Measurements from ENCODE around the gene COL9A3. TPM values are rescaled to one million over a fixed set of nuclear protein-coding genes. Genes with fewer than 3 reads are reported as not detected.
A peak's percentile ranks its signal among the peaks of the same experiment; 100 is the strongest.

COL9A3 gene
- total RNA-seq, 4 donors from 2014 or later = 2.2 to 2.3 TPM; not detected in 2

- H3K4me1 ChIP-seq = peaks cover 3 to 40% (median 22%) of the 10 kb centered on the region in 3 donors
- peaks cover 0 to 91% (median 2%) of the 10 kb centered on the region in 4 donors for H3K27me3 ChIP-seq
- no peaks in the 10 kb centered on the region for H3K9me3 ChIP-seq
- peak overlapping the region in 1 of 4 donors; percentile 8 for H3K4me3 ChIP-seq
- intact Hi-C loops (cut with DNase I) = no loop called here
- no peaks in the 10 kb centered on the region for H3K36me3 ChIP-seq
- TF ChIP-seq, protein P1, sequence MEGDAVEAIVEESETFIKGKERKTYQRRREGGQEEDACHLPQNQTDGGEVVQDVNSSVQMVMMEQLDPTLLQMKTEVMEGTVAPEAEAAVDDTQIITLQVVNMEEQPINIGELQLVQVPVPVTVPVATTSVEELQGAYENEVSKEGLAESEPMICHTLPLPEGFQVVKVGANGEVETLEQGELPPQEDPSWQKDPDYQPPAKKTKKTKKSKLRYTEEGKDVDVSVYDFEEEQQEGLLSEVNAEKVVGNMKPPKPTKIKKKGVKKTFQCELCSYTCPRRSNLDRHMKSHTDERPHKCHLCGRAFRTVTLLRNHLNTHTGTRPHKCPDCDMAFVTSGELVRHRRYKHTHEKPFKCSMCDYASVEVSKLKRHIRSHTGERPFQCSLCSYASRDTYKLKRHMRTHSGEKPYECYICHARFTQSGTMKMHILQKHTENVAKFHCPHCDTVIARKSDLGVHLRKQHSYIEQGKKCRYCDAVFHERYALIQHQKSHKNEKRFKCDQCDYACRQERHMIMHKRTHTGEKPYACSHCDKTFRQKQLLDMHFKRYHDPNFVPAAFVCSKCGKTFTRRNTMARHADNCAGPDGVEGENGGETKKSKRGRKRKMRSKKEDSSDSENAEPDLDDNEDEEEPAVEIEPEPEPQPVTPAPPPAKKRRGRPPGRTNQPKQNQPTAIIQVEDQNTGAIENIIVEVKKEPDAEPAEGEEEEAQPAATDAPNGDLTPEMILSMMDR (IDR thresholded peaks at IDR 0.05) = no peak
- no peak for TF ChIP-seq POLR2A (IDR thresholded peaks at IDR 0.05)
- no peak for DNase-seq
- peak overlapping the region in 3 of 4 donors; percentile 24 to 32 (median 25) for H3K27ac ChIP-seq
- 85 to 91% methylated on average over 6 to 7 of the region's 24 CpGs for WGBS, 2 donors
Observed at GRCh38 chr20:62776035-62776691, 40.7 kb upstream of the COL9A3 start.

- Histone ChIP-seq H3K36me3 (no peaks in the 10 kb centered on the region), H3K4me3 (peak overlapping the region in 1 of 4 donors; percentile 8), H3K9me3 (no peaks in the 10 kb centered on the region), H3K27ac (peak overlapping the region in 3 of 4 donors; percentile 24 to 32 (median 25)), H3K4me1 (peaks cover 3 to 40% (median 22%) of the 10 kb centered on the region in 3 donors), H3K27me3 (peaks cover 0 to 89% (median 2%) of the 10 kb centered on the region in 4 donors)
- intact Hi-C loops (cut with DNase I) = no loop called here
- TF ChIP-seq, protein P1 (IDR thresholded peaks at IDR 0.05) = no peak
- no peak for TF ChIP-seq POLR2A (IDR thresholded peaks at IDR 0.05)
- 52 to 57% methylated on average over 12 to 13 of the region's 14 CpGs for WGBS, 2 donors
- no peak for DNase-seq
Observed at GRCh38 chr20:62776692-62777527, 39.9 kb upstream of the COL9A3 start.

GRCh38 chr20:62777528-62777830 lies 39.4 kb upstream of the COL9A3 start:
- Histone ChIP-seq H3K27me3 (peaks cover 0 to 89% (median 2%) of the 10 kb centered on the region in 4 donors), H3K36me3 (no peaks in the 10 kb centered on the region), H3K4me1 (peaks cover 3 to 35% (median 22%) of the 10 kb centered on the region in 3 donors), H3K27ac (no peak overlapping the region), H3K9me3 (no peaks in the 10 kb centered on the region), H3K4me3 (no peak overlapping the region)
- intact Hi-C loops (cut with DNase I) = no loop called here
- no peak for DNase-seq
- 92 to 100% methylated on average over 1 to 7 of the region's 8 CpGs for WGBS, 2 donors
- TF ChIP-seq POLR2A (IDR thresholded peaks at IDR 0.05) = no peak
- TF ChIP-seq, protein P1 (IDR thresholded peaks at IDR 0.05) = no peak

- peaks cover 3 to 29% (median 17%) of the 10 kb centered on the region in 3 donors for H3K4me1 ChIP-seq
- intact Hi-C loops (cut with DNase I) = no loop called here
- WGBS, 2 donors = 75 to 87% methylated on average over 1 to 8 of the region's 9 CpGs
- no peak overlapping the region for H3K27ac ChIP-seq
- DNase-seq = no peak
- H3K36me3 ChIP-seq = no peaks in the 10 kb centered on the region
- H3K9me3 ChIP-seq = no peaks in the 10 kb centered on the region
- no peak for TF ChIP-seq POLR2A (IDR thresholded peaks at IDR 0.05)
- TF ChIP-seq, protein P1 (IDR thresholded peaks at IDR 0.05) = no peak
- H3K27me3 ChIP-seq = peaks cover 0 to 86% (median 2%) of the 10 kb centered on the region in 4 donors
- no peak overlapping the region for H3K4me3 ChIP-seq
Observed at GRCh38 chr20:62778058-62778457, 38.8 kb upstream of the COL9A3 start.
